ENCODE results near the gene PRKAB1. TPM values are rescaled to one million over a fixed set of nuclear protein-coding genes. Genes with fewer than 3 reads are reported as not detected.
"Not testable (repeated sequence)": the region's sequence is repeated elsewhere in the genome, so short reads cannot be mapped to it uniquely, and the experiment has no call there.

The PRKAB1 gene
- total RNA-seq, 1 donor from 2014 or later = 53.0 TPM

- no peak for DNase-seq (ENCODE audit: extremely low read depth, low read depth, low spot score)
Observed at GRCh38 chr12:119683413-119683812, 15.5 kb downstream of the PRKAB1 start.

- DNase-seq (ENCODE audit: extremely low read depth, low read depth, low spot score) = no peak
Observed at GRCh38 chr12:119683816-119684215, 15.9 kb downstream of the PRKAB1 start.

- DNase-seq (ENCODE audit: extremely low read depth, low read depth, low spot score) = no peak
Observed at GRCh38 chr12:119684711-119685369, 16.9 kb downstream of the PRKAB1 start.

- DNase-seq (ENCODE audit: extremely low read depth, low read depth, low spot score) = no peak
Observed at GRCh38 chr12:119685375-119685774, 17.4 kb downstream of the PRKAB1 start.

GRCh38 chr12:119686355-119686754, 18.4 kb downstream of the PRKAB1 start:
- DNase-seq (ENCODE audit: extremely low read depth, low read depth, low spot score) = no peak

- DNase-seq (ENCODE audit: extremely low read depth, low read depth, low spot score) = no peak
Observed at GRCh38 chr12:119686776-119687175, 18.8 kb downstream of the PRKAB1 start.

GRCh38 chr12:119687406-119687805, 19.5 kb downstream of the PRKAB1 start:
- DNase-seq (ENCODE audit: extremely low read depth, low read depth, low spot score) = no peak

- DNase-seq (ENCODE audit: extremely low read depth, low read depth, low spot score) = no peak
Observed at GRCh38 chr12:119687879-119688278, 19.9 kb downstream of the PRKAB1 start.

- no peak for DNase-seq (ENCODE audit: extremely low read depth, low read depth, low spot score)
Observed at GRCh38 chr12:119689935-119690500, 22.1 kb downstream of the PRKAB1 start.

GRCh38 chr12:119691202-119691810, 23.4 kb downstream of the PRKAB1 start:
- no peak for DNase-seq (ENCODE audit: extremely low read depth, low read depth, low spot score)

GRCh38 chr12:119692410-119692809, 24.5 kb downstream of the PRKAB1 start:
- no peak for DNase-seq (ENCODE audit: extremely low read depth, low read depth, low spot score)

- peak; percentile 63 for DNase-seq (ENCODE audit: extremely low read depth, low read depth, low spot score)
Observed at GRCh38 chr12:119692997-119693396, 25.1 kb downstream of the PRKAB1 start.

- no peak for DNase-seq (ENCODE audit: extremely low read depth, low read depth, low spot score)
Observed at GRCh38 chr12:119693511-119693910, 25.6 kb downstream of the PRKAB1 start.

- no peak for DNase-seq (ENCODE audit: extremely low read depth, low read depth, low spot score)
Observed at GRCh38 chr12:119694111-119694510, 26.2 kb downstream of the PRKAB1 start.

GRCh38 chr12:119695034-119695433, 27.1 kb downstream of the PRKAB1 start:
- DNase-seq (ENCODE audit: extremely low read depth, low read depth, low spot score) = no peak

GRCh38 chr12:119696943-119697342, 29.0 kb downstream of the PRKAB1 start:
- DNase-seq (ENCODE audit: extremely low read depth, low read depth, low spot score) = no peak

- no peak for DNase-seq (ENCODE audit: extremely low read depth, low read depth, low spot score)
Observed at GRCh38 chr12:119699199-119699760, 31.3 kb downstream of the PRKAB1 start.

- DNase-seq (ENCODE audit: extremely low read depth, low read depth, low spot score) = no peak
Observed at GRCh38 chr12:119700078-119700477, 32.1 kb downstream of the PRKAB1 start.

GRCh38 chr12:119704065-119704747, 36.3 kb downstream of the PRKAB1 start:
- DNase-seq (ENCODE audit: extremely low read depth, low read depth, low spot score) = no peak

- DNase-seq (ENCODE audit: extremely low read depth, low read depth, low spot score) = no peak
Observed at GRCh38 chr12:119705182-119705581, 37.2 kb downstream of the PRKAB1 start.

- DNase-seq (ENCODE audit: extremely low read depth, low read depth, low spot score) = not testable (repeated sequence)
Observed at GRCh38 chr12:119706427-119706826, 38.5 kb downstream of the PRKAB1 start.

All from glomerular endothelial cell (primary cell).